Left colon (tissue), 2 donors: ENCODE measurements around the gene TRERF1. TPM values are rescaled to one million over a fixed set of nuclear protein-coding genes. Genes with fewer than 3 reads are reported as not detected.
"Not testable (repeated sequence)": the region's sequence is repeated elsewhere in the genome, so short reads cannot be mapped to it uniquely, and the experiment has no call there.

Experiments
- ATAC-seq: fragments of 200-7000 bp; cut with Tn5 transposase; one replicate; pipeline ENCODE4 v1.9.1; 2020; ENCODE audit warnings: mild to moderate bottlenecking, moderate library complexity
- DNase-seq, 2 donors: peaks; one replicate each; pipeline ENCODE4 v3.0.0-alpha.2; 2020
- intact Hi-C, 2 donors: fragments of 100-400 bp; cut with DNase I in 1 of 2; cut with micrococcal nuclease in 1 of 2; formaldehyde crosslinking; loops; one replicate each; pipeline versions ENCODE4 v1.11.2 to v1.14.0; 2022; cut with DNase I, micrococcal nuclease
- total RNA-seq, 2 donors: library from RNA; stranded (reverse); fragmentation: NEBNext Ultra II Directional; extraction: Animal tissue kit (Norgen Biotek cat#: 25700); gene quantifications; one replicate each; pipeline ENCODE4 v1.2.1, GENCODE V29; 2021
- donor health status: DM: no; HTN: no; CAD: no.
- donor health status: DM: yes; HTN: yes; CAD: no.

TRERF1 gene
- total RNA-seq, 2 donors from 2014 or later: 2.3 to 4.0 TPM

DNA sequence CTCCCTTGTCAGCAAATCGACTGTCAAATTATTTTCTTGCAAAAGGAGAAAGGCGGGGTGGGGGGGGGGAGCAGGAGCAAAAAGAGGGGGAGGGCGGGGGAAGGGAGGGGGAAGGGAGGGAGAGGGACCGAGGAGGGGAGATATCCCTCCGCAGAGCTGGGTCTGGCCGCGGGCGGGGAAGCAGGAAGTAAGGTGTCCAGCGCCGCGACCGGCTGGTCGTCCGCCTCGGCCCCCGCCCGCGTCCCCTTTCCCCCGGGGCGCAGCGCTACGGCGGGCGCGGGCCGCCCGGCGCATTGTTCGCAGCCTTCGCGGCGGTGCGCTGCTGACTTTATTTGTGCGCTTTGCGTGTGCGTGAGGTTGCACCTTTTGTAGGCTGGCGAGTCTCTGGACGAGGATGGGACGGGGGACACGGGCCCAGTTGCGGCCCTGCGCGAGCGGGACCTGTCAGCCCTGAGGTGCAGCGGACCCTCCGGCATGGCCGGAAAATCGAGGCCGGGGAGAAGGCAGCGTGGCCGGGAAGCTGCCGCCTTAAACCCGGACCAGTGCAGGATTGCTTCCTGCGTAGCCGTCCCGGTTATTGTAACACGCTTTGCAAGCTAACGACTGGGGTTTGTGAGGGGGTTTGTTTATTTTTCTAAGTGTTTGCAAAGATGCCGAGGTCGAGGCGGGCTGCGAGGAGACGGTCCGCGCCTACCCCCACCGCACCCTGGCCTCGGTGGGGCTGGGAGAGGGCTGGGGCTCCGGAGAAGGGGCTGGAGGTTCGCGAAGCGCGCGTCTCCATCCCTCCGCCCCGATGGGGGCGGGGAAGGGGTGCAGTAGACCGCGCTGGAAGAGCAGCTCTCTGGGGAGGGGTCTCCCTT is 675 bp upstream of the TRERF1 start:
- intact Hi-C loops: no loop called here
- DNase-seq: peak; percentile 77 to 80
- peak; percentile 52 for ATAC-seq

DNA sequence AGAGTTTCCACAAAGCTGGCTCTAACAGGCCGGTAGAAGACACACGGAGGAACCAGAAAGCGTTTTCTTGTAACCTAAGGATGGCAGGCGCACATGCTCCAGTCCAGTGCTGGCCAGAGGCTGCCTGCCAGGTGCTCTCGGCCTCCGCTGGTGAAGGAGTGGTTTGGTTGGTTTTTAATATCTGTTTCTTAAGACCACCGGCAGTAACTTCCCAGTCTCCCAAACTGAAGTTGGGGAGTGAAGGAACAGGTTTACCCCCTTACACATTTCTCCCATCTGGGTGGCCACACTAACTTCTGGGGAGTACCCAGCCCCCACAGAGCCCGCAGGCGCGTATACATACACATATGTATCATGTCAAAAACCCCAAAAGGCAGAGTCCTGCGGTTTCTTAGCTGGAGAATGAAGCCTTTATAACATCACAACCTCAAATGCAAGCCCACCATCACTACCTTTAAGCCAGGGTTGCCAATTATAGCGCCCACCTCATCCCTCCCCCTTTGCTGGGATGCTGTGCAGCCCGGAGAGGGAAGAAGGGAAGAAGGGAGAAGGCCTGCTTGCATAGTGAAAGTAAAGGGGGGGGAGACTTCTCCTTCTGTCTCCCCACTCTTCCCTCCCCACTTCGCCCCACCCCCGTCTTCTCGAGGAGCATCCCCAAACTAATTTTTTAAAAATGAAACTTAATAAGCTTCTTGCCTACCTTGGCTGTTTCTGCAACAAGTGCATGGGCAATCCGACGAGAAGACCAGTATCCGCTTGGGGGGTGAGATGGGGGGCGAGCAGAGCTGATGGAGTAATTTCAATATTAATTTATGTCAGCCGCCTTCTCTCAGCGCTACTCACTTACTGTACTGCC is 1.0 kb downstream of the TRERF1 start:
- peak; percentile 18 to 30 for DNase-seq
- no peak for ATAC-seq

DNA sequence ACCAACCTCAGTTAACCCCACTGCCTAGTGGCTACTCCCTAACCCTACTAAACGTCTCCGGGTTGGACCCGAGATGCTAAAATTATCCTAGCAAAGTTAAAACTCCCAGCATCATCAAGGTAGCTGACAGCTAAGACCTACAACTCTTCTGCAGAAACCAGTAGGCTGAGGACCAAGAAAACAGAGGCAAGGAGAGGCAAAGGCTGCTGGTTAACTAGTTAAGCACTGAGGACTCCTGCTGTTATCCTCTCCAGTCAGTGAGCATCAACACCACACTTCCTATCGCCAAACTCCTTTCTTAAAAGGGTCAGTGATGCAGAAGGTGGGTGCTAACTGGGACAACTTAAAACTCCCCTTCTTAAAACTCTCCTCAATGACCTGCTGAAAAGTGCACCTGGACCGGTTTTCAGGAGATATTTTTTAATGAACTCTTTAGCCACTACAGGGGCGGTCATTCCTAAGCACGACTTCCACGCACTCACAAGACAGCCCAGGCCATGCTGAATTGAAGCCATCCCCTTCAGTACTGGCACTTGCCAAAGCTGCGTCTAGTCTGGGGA is 1.7 kb downstream of the TRERF1 start:
- ATAC-seq: no peak
- intact Hi-C loops: no loop called here
- no peak for DNase-seq

More for the DNA sequence above, 1.0 kb downstream of the TRERF1 start:
- intact Hi-C loops: no loop called here

DNA sequence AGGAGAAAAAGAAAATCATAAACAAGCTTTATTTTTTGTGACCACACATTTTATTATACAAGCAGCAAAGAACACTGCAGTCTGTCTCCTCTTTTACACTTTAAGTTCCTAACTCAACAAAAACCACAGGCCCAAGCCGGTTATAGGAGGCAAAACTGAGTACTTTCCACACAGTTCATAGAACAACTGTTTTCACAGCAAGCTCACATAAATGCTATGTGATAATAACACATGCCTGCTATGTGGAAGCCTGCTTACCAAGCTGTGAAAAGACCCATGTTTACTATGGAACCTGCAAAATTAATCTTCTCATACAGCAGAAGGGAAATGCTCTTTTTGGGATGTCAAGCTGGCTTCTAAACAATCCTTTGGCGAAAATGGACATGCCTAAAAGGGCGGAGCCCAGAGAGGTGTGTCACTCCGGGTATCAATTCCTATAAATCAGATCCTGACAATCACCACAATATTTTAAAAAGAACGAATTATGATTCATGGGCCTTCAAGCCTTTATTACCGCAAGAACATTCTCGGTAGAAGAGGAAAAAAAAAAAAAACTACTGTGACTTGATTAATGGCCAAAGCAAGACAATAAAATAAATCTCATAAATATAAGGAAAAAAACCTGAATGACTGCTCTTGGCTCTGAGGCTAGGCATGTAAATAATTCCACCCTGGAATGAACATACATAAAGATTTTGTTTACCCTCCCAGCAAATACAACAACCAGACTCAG is 2.6 kb downstream of the TRERF1 start:
- no peak for ATAC-seq
- intact Hi-C loops: no loop called here
- no peak for DNase-seq

DNA sequence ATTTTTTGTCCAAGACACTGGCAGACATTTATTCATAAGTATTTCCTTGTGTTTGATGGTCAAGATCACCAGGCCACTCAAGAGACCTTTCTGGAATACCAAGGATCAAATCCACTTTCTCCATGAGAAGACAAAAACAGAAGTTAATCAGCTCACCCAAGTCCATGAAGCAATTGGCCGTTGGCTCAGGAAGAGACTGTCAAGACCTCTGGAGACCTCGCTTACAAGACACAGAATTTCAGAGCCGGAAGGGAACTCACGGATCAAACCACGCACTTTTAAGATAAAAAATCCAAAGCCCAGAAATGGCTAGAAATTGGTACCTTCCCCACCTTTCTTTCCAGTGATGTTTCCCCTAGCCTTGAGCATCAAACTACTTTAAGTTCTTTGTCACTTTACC is 3.3 kb downstream of the TRERF1 start:
- intact Hi-C loops: no loop called here
- ATAC-seq: no peak
- no peak for DNase-seq

DNA sequence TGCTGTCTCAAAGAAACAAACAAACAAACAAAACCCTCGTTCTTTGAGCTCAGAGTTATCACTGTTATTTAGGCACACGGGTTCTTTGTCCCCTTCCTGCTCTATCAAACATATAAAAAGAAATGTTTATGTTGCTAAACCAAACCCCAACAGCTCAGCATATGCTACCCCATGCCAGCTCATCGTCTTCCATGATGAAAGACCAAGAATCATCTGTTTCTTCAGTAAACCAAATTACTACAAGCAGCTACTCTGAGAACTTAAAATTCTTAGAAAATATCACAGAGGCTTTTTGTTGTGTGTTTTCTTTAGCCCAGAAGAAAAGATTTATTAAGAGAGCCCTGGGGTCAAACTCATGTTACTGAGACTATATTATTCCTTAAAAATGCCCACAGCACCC is 4.7 kb downstream of the TRERF1 start:
- ATAC-seq (no peak), DNase-seq (no peak)
- intact Hi-C loops: no loop called here

DNA sequence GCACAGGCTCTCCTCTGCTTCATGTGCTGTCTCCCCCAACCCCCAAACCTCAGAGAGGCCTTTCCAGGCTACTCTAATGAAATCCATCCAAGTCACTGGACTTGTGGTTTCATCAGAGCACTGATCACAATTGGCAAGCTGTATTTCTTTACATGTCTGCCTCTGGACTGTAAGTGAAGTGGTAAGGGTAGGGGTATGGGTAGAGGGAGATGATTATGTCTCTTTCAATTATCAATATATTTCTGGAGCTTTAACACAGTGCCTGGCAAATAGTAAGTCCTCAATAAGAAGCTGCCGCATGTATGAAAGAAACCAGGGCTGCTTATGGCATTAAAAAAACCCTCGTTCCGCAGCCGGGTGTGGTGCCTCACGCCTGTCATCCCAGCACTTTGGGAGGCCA is 5.4 kb downstream of the TRERF1 start:
- ATAC-seq: no peak
- no peak for DNase-seq
- intact Hi-C loops: no loop called here

DNA sequence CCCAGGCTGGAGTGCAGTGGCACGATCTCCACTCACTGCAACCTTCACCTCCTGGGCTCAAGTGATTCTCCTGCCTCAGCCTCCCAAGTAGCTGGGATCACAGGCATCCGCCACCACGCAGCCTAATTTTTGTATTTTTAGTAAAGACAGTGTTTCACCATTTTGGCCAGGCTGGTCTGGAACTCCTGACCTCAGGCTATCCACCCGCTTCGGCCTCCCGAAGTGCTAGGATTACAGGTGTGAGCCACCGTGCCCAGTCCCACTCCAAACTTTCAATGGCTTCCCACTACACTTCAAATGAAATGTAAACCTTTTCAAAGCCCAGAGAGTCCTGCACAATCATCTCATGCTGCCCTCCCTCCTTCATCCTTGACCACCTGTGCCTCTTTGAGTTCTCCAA is 5.8 kb downstream of the TRERF1 start:
- ATAC-seq, intact Hi-C loops, DNase-seq: not testable (repeated sequence)

DNA sequence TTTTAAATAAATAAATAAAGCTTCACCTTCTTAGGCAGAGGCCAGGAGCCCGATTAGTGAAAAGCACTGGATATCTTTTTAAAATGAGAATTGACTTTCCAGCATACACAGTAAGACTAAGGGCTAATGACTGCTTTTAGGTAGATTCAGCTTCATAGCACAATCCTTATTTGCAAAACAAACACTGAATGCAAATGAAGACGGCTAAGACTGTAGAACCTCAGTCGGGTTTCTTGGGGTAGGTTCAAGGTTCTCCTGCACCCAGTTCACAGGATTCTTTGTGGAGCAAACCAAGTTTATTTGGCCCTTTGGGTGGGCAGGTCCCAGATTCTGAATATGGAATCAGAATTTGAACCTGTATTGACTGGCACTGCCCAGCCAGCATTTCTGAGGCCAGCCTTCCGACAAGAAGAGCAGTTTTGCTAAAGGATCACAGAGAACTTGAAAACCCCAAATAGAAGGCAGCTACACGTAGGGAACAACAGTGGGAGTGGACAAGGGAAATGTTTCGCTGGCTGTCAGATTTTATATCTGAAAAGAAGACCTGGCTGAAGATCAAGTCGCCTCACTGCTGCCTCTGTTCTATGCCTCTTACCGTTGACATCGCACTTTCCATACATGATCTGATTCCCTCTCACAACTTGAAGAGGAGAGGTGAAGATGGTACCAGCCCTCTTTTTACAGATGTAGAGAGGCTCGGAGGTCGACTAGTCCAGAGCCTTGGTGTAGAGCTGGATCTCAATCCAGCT is 8.2 kb downstream of the TRERF1 start:
- DNase-seq: no peak
- intact Hi-C loops: no loop called here
- no peak for ATAC-seq

DNA sequence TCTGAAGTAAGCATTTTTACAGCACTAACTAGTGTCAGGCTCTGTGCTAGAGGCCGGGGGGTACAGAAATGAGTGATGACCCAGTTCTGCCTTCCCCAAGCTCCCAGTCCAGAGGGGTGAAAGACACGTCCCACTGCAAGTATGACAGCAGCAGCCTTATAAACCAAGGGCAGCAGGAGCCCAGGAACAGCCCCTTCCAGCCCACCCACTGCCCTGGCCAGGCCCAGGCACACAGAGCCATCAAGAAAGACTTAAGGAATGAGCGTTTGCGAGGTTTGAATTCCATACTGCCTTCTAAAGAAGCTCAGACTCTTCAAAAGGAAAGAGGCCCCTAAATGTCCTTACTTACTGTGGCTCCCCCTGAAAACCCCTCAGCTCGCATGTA is 10.0 kb downstream of the TRERF1 start:
- ATAC-seq (no peak), DNase-seq (no peak)
- intact Hi-C loops: no loop called here

DNA sequence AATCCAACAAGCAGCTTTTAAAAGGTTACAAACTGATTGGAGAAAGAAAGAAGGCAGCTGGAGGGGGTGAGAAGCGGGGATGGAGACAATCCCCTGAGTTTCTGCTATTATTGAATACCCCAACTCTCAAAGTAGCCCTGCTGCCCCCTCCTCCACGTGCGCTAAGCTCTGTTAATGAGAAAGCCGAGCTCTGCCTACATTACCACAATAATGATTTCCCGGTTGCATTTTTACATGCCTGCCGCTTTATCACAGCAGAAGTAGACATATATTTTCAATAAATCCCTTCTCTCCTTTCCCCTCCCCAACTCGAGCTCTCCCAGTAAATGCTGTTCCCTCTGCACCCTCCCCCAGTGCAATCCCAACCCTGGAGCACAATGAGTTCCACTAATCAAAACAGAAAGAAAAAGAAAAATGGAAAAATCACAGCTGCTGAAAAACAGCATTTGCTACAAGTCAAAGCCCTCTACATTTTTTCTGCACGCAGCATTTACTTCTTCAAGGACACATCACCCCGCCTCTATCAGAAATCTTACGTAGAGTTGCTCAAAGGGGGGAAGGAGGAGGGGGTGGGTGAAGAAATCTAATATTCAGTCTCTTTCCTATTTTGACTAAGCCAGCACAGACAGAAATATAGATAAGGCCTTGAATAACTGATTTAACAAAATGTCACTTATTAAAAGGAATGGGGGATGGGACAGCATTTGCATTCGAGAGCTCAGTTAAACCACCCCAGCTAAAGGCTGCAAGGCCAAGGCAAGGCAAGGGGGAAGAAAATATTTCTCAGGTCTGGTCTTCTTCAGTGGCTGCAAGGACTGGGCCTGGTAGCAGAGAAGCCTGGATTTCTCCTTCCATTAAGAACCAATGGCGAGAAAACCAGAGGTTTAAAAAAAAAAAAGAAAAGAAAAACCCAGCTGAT is 10.7 kb downstream of the TRERF1 start:
- ATAC-seq: no peak
- DNase-seq: no peak
- intact Hi-C loops: no loop called here

DNA sequence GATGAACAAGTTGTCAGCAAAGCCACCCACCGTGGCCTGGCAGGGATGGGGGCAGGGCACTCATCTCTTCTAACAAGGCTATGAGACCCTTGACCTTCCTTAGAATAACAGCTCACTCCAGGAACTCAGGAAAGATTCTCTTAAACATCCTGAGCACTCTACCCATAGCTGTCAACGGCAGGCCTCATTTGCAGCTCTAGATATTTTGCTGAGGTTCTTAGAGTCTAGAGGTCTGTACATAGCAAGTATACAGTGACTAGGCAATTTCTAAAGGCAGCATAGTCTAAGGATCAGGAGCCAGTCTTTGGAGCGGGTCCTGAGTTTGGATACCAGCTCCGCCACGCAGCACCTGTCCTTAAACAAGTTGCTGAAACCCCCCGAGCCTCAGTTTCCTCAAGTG is 11.7 kb downstream of the TRERF1 start:
- DNase-seq (no peak), ATAC-seq (no peak)
- intact Hi-C loops: no loop called here

DNA sequence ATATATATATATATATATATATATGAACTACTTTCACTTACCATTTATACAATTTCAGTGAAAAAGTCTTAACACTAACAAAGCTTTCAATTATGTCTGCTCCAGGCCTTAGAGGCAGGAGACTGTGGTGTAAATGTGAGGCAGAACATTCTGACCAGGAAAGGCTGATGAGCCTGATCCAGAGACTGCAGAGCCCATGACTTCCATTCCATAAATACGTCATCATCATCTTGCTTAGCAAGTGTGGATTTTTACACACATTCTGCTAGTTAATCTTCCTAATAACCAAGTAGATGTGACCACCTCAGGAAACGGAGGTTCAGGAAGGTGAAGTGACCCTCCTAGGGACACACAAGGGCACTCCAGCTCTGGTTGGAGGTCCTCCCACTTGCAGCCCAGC is 14.9 kb downstream of the TRERF1 start:
- no peak for ATAC-seq
- intact Hi-C loops: no loop called here

DNA sequence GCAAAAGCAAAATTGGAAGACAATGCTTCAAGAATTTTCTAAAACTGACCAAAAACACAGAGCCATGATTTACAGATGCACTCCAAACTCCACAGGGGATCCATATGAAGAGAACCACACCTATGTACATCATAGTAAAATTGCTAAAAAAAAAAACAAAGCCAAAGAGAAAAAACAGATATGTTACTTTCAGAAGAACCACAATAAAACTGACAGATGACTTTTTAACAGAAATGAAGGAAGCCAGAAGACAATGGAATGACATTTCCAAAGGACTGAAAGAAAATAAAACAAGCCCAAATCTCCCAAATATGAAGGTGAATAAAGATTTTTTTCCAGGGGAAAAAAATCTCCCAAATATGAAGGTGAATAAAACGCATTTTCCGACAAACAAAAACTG is 17.5 kb downstream of the TRERF1 start:
- intact Hi-C loops: no loop called here
- ATAC-seq (no peak), DNase-seq (no peak)

More for the DNA sequence above, 14.9 kb downstream of the TRERF1 start:
- DNase-seq: no peak

DNA sequence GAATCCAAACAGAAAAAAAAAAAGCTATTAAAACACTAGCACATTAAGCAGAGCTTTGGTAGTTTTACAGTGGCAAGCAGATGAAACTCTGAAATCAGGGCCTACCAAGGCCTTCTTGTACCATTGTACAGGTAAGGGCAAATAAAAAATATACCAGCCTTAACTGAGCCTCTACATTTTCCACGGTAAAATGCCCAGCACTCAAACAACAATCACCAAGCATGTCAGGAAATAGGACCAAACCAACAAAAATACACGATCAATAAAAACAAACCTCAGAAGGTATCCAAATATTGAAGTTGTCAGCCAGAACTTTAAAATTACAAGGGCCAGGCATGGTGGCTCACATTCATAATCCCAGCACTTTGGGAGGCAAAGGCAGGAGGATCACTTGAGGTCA is 18.3 kb downstream of the TRERF1 start:
- DNase-seq (no peak), ATAC-seq (no peak)
- intact Hi-C loops: no loop called here

DNA sequence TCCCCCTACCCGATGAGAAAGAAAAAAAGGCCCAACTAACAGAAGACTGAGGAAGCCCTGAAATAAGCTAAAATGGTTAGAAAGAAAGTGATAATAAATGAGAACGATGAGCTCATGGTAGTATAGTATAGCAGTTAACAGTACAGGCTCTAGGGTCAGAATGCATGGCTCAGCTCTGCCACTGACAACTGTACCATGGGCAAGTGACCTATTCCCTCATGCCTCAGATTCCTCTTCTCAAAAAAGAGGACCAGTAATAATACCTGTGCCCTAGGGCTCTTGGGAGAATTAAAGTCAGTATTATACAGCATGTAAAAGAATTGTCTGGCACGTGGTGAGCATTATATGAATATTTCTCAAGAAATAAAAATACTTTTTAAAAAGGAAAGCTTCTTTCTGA is 19.8 kb downstream of the TRERF1 start:
- ATAC-seq (no peak), DNase-seq (no peak)
- intact Hi-C loops: no loop called here

DNA sequence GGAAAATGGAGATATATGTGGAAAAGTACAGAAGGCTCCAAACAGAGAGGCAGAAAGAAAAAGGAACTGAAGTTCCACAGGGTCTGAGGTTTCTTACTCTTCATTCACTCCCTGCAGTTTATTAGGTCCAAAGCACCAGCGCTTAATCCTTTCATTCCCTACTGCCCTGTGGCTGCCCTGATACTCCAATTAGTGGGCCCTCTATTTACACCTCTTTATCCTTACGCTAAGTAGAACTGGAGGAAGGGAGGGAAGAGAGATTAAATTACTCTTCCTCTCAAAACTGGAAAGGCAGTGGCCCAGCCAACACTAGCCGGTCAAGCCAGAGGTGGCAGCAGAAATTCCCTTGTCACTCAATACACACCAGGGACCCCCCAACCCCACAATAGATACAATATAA is 20.4 kb downstream of the TRERF1 start:
- ATAC-seq (no peak), DNase-seq (no peak)
- intact Hi-C loops: no loop called here

DNA sequence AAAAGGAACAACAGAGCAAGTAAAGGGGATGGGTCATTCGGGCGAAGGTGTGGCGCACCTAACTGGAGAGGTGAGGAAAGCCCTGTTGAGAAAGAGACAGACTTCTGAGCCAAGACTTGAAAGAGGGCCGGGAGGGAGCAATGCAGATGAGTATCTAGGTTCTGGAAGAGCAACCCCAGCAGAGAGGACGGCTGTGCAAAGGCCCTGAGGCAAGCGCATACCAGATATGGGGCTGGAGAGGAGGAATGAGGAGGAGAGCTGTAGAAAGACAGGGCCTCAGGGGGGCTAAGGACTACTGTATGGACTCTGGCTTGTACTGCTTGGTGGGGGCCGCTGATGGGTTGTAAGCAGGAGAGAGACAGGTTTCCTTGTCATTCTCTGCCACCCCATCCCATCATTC is 21.9 kb downstream of the TRERF1 start:
- DNase-seq (no peak), ATAC-seq (no peak)
- intact Hi-C loops: no loop called here
